Activated naive CD4-positive, alpha-beta T cell treated with anti-CD3 and anti-CD28 coated beads, Interleukin-2, amount 50 U/mL, for 72 hours (primary cell): ENCODE measurements around the gene DGKD. TPM values are rescaled to one million over a fixed set of nuclear protein-coding genes. Genes with fewer than 3 reads are reported as not detected.

Source experiments
- ATAC-seq, 2 donors: fragments of 150-1000 bp; cut with Tn5 transposase; 2 replicates each; pipeline ENCODE4 v1.10.0; 2021; ENCODE audit warnings: mild to moderate bottlenecking in 2 of 2, moderate library complexity in 2 of 2
- DNase-seq, 2 donors: peaks; one replicate each; pipeline ENCODE4 v3.0.0; 2021 to 2022; ENCODE audit warnings: low spot score in 2 of 2
- H3K27ac Mint-ChIP-seq, 2 donors: one replicate each; pipeline ENCODE4 v1.8.0; 2022; ENCODE audit warnings: mild to moderate bottlenecking in 2 of 2, mixed read lengths in 2 of 2
- H3K36me3 Mint-ChIP-seq, 2 donors: one replicate each; pipeline ENCODE4 v1.8.0; 2022; ENCODE audit warnings: mixed read lengths in 2 of 2
- H3K9me3 Mint-ChIP-seq, 2 donors: one replicate each; pipeline ENCODE4 v1.8.0; 2022; ENCODE audit warnings: mixed read lengths in 2 of 2
- total RNA-seq, 2 donors: library from RNA; stranded (reverse); gene quantifications; one replicate each; pipeline ENCODE4 v1.2.3, GENCODE V29; 2022

Gene DGKD
- total RNA-seq, 2 donors from 2014 or later: 63.2 to 94.8 TPM

DNA sequence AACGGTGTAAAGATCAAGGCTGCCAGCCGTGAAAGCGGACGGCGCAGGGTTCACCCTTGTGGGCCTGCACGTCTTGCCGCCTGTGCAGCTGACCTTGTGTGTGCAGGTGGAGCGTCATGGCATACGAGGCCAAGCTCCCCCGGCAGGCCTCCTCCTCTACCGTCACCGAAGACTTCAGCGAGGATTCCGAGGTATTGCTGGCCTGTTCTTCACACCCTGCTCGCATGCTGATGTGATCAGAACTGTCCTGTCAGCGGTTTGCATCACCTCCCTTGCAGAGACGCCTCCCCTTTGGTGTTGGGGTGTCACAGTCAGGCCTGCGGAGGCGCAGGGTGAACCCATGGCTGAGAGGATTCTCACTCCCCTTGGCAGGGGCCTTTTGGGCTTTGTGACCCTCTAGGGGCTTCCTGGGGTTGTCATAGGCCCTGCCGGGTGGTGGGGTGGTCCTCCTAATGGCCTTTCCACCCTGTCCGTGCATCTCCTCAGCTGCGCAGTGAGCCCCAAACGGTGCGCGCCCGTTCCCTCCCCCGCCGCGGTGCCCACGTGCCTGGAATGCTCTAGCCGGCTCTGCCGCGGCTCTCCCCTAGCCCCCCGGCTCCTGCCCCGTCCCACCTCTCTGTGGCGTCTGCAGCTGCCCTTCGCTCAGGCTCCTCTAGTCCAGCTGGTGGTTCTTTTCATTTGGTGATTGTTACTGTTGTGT, 92.5 kb downstream of the DGKD start:
- no peak overlapping the region for H3K27ac Mint-ChIP-seq
- H3K36me3 Mint-ChIP-seq: no peaks in the 10 kb centered on the region
- ATAC-seq: no peak
- no peaks in the 10 kb centered on the region for H3K9me3 Mint-ChIP-seq
- DNase-seq: no peak

GRCh38 chr2:233447506-233448219, 93.4 kb downstream of the DGKD start:
- Mint-ChIP-seq H3K9me3 (no peaks in the 10 kb centered on the region), H3K27ac (peak overlapping the region; percentile 62 to 65), H3K36me3 (no peaks in the 10 kb centered on the region)
- ATAC-seq (no peak), DNase-seq (no peak)

GRCh38 chr2:233448220-233448559, 93.9 kb downstream of the DGKD start:
- ATAC-seq (no peak), DNase-seq (no peak)
- Mint-ChIP-seq H3K27ac (peak overlapping the region; percentile 2 to 62), H3K9me3 (no peaks in the 10 kb centered on the region), H3K36me3 (no peaks in the 10 kb centered on the region)

DNA sequence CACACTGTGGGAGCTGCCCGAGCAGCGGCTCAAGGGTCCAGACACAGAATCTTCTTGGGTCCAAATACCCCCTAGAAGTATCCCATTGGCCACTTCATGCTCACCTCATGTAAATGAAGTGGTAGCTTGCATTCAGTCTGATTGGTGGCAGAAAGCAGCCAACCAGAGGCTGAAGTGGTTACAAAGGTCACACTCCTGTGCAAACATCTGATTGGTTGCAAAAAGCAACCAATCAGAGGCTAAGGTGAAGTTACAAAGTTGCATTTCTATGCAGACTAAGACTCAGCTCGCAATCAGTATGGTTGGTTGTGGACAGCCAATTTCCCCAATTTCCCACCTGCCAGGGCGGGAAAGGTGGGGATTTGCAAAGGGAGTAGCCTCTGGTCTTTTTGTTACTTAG, 94.3 kb downstream of the DGKD start:
- peak overlapping the region; percentile 2 to 62 for H3K27ac Mint-ChIP-seq
- H3K36me3 Mint-ChIP-seq: no peaks in the 10 kb centered on the region

GRCh38 chr2:233449081-233449901, 95.0 kb downstream of the DGKD start:
- H3K36me3 Mint-ChIP-seq: no peaks in the 10 kb centered on the region
- no peaks in the 10 kb centered on the region for H3K9me3 Mint-ChIP-seq
- no peak for DNase-seq
- peak overlapping the region in 1 of 2 donors; percentile 50 for H3K27ac Mint-ChIP-seq
- ATAC-seq: no peak

More for the DNA sequence above, 94.3 kb downstream of the DGKD start:
- ATAC-seq (no peak), DNase-seq (no peak)
- no peaks in the 10 kb centered on the region for H3K9me3 Mint-ChIP-seq

DNA sequence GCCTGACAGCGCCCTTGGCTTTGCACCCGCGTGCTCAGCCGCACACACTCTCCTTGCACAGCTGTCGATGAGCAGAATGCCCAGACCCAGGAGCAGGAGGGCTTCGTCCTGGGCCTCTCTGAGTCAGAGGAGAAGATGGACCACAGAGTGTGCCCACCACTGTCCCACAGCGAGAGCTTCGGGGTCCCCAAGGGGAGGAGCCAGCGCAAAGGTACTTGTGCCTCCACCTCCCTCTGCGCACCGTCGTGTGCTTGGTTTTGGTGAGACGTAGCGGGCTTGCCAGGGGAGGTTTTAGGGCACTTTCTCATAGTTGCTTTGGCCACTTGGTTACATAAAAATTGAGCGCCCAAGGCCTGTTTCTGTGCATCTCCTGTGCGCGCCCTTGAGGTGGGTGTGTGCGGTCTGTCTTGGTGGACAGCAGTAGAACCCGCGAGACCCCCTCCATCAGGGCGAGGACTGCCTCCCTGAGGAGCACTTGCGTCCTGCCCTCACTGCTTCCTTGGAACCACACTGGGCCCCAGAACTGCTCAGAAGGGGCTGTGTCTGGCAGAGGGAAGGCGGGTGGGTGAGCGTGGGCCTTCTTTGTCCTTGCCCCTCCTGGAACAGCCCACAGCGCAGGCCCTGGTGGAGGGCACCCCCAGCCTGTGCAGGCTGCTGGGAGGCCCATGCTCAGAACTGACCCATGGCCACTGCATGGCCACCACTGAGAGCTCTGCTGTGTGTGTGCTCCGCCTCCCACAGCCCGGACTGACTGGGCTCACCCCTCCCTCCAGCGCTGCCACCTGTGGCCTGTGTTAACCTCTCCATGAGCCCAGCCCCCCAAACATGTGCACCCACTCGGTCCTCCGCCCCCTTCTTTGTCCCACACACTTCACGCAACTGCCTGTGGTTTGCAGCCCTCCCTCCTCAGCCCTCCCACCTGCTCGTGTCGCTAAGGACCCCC, 95.9 kb downstream of the DGKD start:
- DNase-seq (no peak), ATAC-seq (no peak)
- peaks cover 0 to 7% of the 10 kb centered on the region in 2 donors for H3K36me3 Mint-ChIP-seq

DNA sequence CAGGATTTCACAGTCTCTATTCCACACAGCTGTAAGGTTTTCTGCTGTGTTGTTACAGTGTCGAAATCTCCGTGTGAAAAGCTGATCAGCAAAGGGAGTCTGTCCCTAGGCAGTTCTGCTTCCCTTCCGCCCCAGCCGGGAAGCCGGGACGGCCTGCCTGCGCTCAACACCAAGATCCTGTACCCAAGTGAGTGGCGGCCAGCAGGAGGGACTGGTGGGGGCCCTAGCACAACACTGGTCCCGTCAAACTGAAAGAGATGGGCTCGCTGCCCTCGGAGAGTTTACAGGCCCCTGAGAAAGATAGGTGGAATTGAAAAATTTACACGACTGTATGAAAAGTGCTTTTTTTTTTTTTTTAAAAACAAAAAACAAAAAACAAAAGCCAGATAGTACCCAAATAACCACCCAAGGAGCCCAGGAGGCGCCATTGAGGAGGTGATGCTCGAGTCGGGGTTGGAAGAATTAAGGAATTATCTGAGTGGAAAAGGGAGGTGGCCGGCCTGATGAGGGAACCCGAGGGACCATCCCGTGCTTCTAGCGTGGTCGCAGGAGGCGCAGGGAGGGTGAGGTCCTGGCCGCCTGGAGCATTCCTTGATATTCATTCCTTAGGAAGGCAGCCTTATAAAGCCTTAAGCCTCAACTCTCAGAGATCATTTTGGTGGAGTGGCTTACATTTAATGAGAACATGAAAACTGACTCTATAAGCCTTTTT, 96.7 kb downstream of the DGKD start:
- peak in 1 of 2 donors; percentile 45 for DNase-seq
- ATAC-seq: no peak
- Mint-ChIP-seq H3K27ac (no peak overlapping the region), H3K36me3 (peaks cover 0 to 10% of the 10 kb centered on the region in 2 donors), H3K9me3 (no peaks in the 10 kb centered on the region)

More for the DNA sequence above, 95.9 kb downstream of the DGKD start:
- H3K27ac Mint-ChIP-seq: no peak overlapping the region
- H3K9me3 Mint-ChIP-seq: no peaks in the 10 kb centered on the region

DNA sequence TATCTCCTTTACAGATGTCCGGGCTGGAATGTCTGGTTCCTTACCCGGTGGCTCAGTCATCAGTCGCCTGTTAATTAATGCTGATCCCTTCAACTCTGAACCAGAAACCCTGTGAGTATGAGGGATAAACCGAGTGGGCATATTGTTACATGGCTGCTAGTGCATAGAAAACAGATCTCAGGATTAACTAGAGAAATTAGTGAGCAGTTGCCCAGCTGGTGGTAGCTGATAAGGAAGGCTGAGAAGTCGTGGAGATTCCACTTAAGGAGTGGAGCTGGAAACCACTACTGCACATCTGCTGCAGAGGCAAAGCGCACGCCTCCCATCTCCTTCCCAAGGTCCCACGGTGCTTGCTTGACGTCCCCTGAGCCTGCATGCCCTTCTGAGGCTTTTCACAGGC, 97.7 kb downstream of the DGKD start:
- Mint-ChIP-seq H3K9me3 (no peaks in the 10 kb centered on the region), H3K36me3 (peaks cover 0 to 10% of the 10 kb centered on the region in 2 donors), H3K27ac (no peak overlapping the region)
- no peak for ATAC-seq
- no peak for DNase-seq

GRCh38 chr2:233453111-233453915, 99.0 kb downstream of the DGKD start:
- H3K27ac Mint-ChIP-seq: peak overlapping the region; percentile 38 to 88
- H3K36me3 Mint-ChIP-seq: peaks cover 0 to 10% of the 10 kb centered on the region in 2 donors
- no peak for DNase-seq
- no peaks in the 10 kb centered on the region for H3K9me3 Mint-ChIP-seq
- ATAC-seq: no peak

GRCh38 chr2:233453916-233454315, 99.6 kb downstream of the DGKD start:
- ATAC-seq (no peak), DNase-seq (no peak)
- peak overlapping the region in 1 of 2 donors; percentile 38 for H3K27ac Mint-ChIP-seq
- no peaks in the 10 kb centered on the region for H3K9me3 Mint-ChIP-seq
- H3K36me3 Mint-ChIP-seq: peaks cover 0 to 10% of the 10 kb centered on the region in 2 donors

GRCh38 chr2:233455006-233455405, 100.7 kb downstream of the DGKD start:
- Mint-ChIP-seq H3K27ac (no peak overlapping the region), H3K36me3 (peaks cover 0 to 10% of the 10 kb centered on the region in 2 donors), H3K9me3 (no peaks in the 10 kb centered on the region)
- no peak for ATAC-seq
- DNase-seq: no peak

DNA sequence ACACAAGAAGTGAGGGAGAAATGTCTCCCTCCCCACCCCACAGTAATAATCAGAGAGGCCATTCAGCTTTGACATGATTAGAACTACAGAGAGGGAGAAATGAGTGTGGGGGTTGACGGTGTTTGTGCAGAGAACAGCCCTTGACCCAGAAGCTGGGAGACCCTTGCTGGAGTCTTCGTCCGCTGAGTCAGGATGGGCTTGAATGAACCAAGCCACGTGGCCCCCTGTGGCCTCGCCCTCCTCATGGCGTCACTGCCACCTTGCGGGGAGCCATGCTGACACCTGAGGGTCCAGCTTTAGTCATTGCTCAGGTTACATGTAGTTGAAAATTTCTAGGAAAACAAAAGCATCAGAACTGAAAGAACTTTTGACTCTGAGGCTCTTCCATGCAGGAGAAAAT, 101.2 kb downstream of the DGKD start:
- peak overlapping the region in 1 of 2 donors; percentile 50 for H3K27ac Mint-ChIP-seq
- no peaks in the 10 kb centered on the region for H3K9me3 Mint-ChIP-seq
- no peak for ATAC-seq
- DNase-seq: no peak
- H3K36me3 Mint-ChIP-seq: peaks cover 0 to 10% of the 10 kb centered on the region in 2 donors

GRCh38 chr2:233456111-233456510, 101.8 kb downstream of the DGKD start:
- DNase-seq (no peak), ATAC-seq (no peak)
- H3K9me3 Mint-ChIP-seq: no peaks in the 10 kb centered on the region
- H3K36me3 Mint-ChIP-seq: peaks cover 0 to 10% of the 10 kb centered on the region in 2 donors
- H3K27ac Mint-ChIP-seq: peak overlapping the region in 1 of 2 donors; percentile 73

- H3K9me3 Mint-ChIP-seq: no peaks in the 10 kb centered on the region
- peaks cover 0 to 17% of the 10 kb centered on the region in 2 donors for H3K36me3 Mint-ChIP-seq
- peak overlapping the region; percentile 55 to 57 for H3K27ac Mint-ChIP-seq
- ATAC-seq (no peak), DNase-seq (no peak)
These were observed 102.6 kb downstream of the DGKD start for GRCh38 chr2:233456934-233457333.

DNA sequence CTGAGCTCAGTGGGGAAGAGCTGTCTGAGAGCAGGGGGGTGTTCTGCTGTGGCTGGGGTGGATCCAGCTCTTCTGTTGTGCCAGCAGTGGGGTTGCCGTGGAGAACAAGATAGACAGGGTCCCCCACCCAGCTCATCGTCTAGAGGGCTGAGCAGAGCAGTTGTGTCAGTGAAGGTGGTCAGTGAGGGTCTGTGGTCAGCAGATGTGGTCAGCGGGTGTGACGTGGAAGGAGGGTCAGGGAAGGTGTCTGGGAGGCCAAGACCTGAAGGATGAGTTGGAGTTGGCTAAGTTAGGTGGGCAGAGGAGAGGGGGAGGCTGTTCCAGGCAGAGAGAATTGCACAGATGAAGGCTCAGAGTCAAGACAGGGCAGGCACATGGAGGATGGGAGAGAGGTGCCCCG, 103.1 kb downstream of the DGKD start:
- H3K9me3 Mint-ChIP-seq: no peaks in the 10 kb centered on the region

More for the DNA sequence above, 103.1 kb downstream of the DGKD start:
- peak overlapping the region; percentile 55 to 57 for H3K27ac Mint-ChIP-seq
- ATAC-seq (no peak), DNase-seq (no peak)
- peaks cover 0 to 19% of the 10 kb centered on the region in 2 donors for H3K36me3 Mint-ChIP-seq
